SH-SY5Y (cell line): Measurements from ENCODE around the gene EMILIN1.

Experiments used
- GATA2 ChIP-seq: IDR thresholded peaks from 2 replicates; pipeline ENCODE4 v1.6.1; 2011; ENCODE audit warnings: mild to moderate bottlenecking, low read depth, low read length
- GATA3 ChIP-seq: IDR thresholded peaks from 2 replicates; pipeline ENCODE4 v1.6.1; 2011; ENCODE audit warnings: low read depth, mild to moderate bottlenecking, low read length, moderate library complexity

- TF ChIP-seq GATA2 (no peak), GATA3 (no peak)
Observed at GRCh38 chr2:27086724-27087593, 8.5 kb downstream of the EMILIN1 start, which contains the start of gene KHK.
